DND-41 (cell line): ENCODE results near the gene MYO1D.

Experiments used
- ATAC-seq: fragments of 200-7000 bp; cut with Tn5 transposase; 3 replicates; pipeline ENCODE4 v1.9.1; 2021; ENCODE audit warnings: low read depth; ENCODE audit not compliant: insufficient read depth
- DNase-seq: peaks from one replicate; pipeline ENCODE4 v3.0.0-alpha.2; 2020
- H2AFZ ChIP-seq: 2 replicates; pipeline ENCODE4 v1.6.0; 2012; ENCODE audit warnings: low read depth, low read length
- H3K27ac ChIP-seq: 2 replicates; pipeline ENCODE4 v1.5.1; 2012; ENCODE audit warnings: low read length, inconsistent platforms
- H3K27me3 ChIP-seq: fragments of 200-600 bp; sonication (generic); 2 replicates; pipeline ENCODE4 v1.6.0; 2012; ENCODE audit warnings: low read length, mild to moderate bottlenecking, inconsistent platforms; ENCODE audit not compliant: insufficient read depth, poor library complexity
- H3K36me3 ChIP-seq: 2 replicates; pipeline ENCODE4 v1.5.1; 2012; ENCODE audit warnings: low read length, inconsistent platforms; ENCODE audit not compliant: insufficient read depth
- H3K4me1 ChIP-seq: 2 replicates; pipeline ENCODE4 v1.5.1; 2012; ENCODE audit warnings: mild to moderate bottlenecking, low read length; ENCODE audit not compliant: insufficient read depth
- H3K4me2 ChIP-seq: 2 replicates; pipeline ENCODE4 v1.6.0; 2012; ENCODE audit warnings: mild to moderate bottlenecking, moderate library complexity, low read length, inconsistent platforms; ENCODE audit not compliant: insufficient read depth
- H3K4me3 ChIP-seq, 2 experiments: fragments of 200-600 bp in 1 of 2; shearing (Covaris generic) in 1 of 2; 2 replicates each; pipeline ENCODE4 v1.5.1; 2012 to 2016; ENCODE audit warnings: inconsistent platforms in 2 of 2, low read length in 2 of 2, mild to moderate bottlenecking in 2 of 2, low read depth in 1 of 2, moderate library complexity in 1 of 2
- H3K79me2 ChIP-seq: 2 replicates; pipeline ENCODE4 v1.6.0; 2012; ENCODE audit warnings: low read length, inconsistent platforms; ENCODE audit not compliant: insufficient read depth
- H3K9ac ChIP-seq: 2 replicates; pipeline ENCODE4 v1.6.0; 2012; ENCODE audit warnings: low read depth, mild to moderate bottlenecking, inconsistent platforms, low read length, moderate library complexity
- H3K9me3 ChIP-seq: 2 replicates; pipeline ENCODE4 v1.5.1; 2012; ENCODE audit warnings: low read length, moderate library complexity, mild to moderate bottlenecking, inconsistent platforms; ENCODE audit not compliant: insufficient read depth, severe bottlenecking
- H4K20me1 ChIP-seq: 2 replicates; pipeline ENCODE4 v1.6.0; 2012; ENCODE audit warnings: low read length; ENCODE audit not compliant: insufficient read depth
- EZH2 ChIP-seq: IDR thresholded peaks from 3 replicates; pipeline ENCODE4 v1.6.1; 2012; ENCODE audit warnings: borderline replicate concordance, low read depth, mild to moderate bottlenecking, moderate library complexity, low read length, inconsistent platforms; ENCODE audit not compliant: severe bottlenecking
- TF ChIP-seq, protein P1 (sequence below): IDR thresholded peaks from 2 replicates; pipeline ENCODE4 v1.5.1; 2012; ENCODE audit warnings: borderline replicate concordance, low read length, moderate library complexity, mild to moderate bottlenecking; ENCODE audit not compliant: poor library complexity, severe bottlenecking; ENCODE audit errors: extremely low read depth

MYO1D gene

DNA sequence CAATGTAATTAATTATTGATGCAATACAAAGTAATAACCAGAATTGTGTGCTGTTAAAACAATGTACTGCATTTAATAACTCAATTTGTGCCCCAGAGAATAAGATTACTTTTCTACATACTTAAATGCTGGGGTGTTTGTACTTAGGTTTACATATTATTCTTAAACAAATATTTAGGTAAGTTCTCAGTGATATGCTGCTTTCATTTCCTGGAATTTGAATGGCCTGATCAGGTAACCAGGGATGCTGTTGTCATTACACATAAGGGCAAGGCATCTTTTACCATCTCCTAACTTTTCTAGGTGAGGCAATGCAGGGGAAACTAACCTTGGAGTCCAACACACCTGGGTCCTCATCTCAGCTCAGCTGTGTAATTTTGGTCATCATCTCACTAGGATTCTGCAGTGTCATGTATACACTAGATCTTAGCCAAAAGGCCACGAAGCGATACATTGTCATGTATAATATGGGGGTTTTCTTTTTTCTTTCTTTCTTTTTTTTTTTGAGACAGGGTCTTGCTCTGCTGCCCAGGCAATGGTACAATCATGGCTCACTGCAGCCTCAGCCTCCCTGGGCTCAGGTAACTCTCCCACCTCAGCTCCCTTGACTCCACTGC lies 45.2 kb downstream of the MYO1D start:
- H3K27me3 ChIP-seq = peaks cover 7% of the 10 kb centered on the region
- DNase-seq (no peak), ATAC-seq (no peak)
- no peaks in the 10 kb centered on the region for H3K9me3 ChIP-seq
- no peaks in the 10 kb centered on the region for H3K79me2 ChIP-seq
- no peak overlapping the region for H3K27ac ChIP-seq
- no peaks in the 10 kb centered on the region for H4K20me1 ChIP-seq
- no peak overlapping the region for H3K4me2 ChIP-seq
- no peaks in the 10 kb centered on the region for H3K4me1 ChIP-seq
- no peaks in the 10 kb centered on the region for H3K36me3 ChIP-seq
- no peak overlapping the region for H3K4me3 ChIP-seq
- TF ChIP-seq, protein P1, sequence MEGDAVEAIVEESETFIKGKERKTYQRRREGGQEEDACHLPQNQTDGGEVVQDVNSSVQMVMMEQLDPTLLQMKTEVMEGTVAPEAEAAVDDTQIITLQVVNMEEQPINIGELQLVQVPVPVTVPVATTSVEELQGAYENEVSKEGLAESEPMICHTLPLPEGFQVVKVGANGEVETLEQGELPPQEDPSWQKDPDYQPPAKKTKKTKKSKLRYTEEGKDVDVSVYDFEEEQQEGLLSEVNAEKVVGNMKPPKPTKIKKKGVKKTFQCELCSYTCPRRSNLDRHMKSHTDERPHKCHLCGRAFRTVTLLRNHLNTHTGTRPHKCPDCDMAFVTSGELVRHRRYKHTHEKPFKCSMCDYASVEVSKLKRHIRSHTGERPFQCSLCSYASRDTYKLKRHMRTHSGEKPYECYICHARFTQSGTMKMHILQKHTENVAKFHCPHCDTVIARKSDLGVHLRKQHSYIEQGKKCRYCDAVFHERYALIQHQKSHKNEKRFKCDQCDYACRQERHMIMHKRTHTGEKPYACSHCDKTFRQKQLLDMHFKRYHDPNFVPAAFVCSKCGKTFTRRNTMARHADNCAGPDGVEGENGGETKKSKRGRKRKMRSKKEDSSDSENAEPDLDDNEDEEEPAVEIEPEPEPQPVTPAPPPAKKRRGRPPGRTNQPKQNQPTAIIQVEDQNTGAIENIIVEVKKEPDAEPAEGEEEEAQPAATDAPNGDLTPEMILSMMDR = no peak
- TF ChIP-seq EZH2 = no peak
- H2AFZ ChIP-seq = no peak overlapping the region
- H3K9ac ChIP-seq = no peak overlapping the region

GRCh38 chr17:32831223-32831622 lies 45.7 kb downstream of the MYO1D start:
- Histone ChIP-seq H3K27me3 (peaks cover 5% of the 10 kb centered on the region), H3K9me3 (no peaks in the 10 kb centered on the region), H4K20me1 (no peaks in the 10 kb centered on the region), H3K79me2 (no peaks in the 10 kb centered on the region), H3K27ac (no peak overlapping the region), H3K4me3 (no peak overlapping the region), H3K36me3 (no peaks in the 10 kb centered on the region), H3K9ac (no peak overlapping the region), H2AFZ (no peak overlapping the region), H3K4me1 (no peaks in the 10 kb centered on the region), H3K4me2 (no peak overlapping the region)
- DNase-seq (no peak), ATAC-seq (no peak)
- no peak for TF ChIP-seq EZH2
- TF ChIP-seq, protein P1 = no peak

DNA sequence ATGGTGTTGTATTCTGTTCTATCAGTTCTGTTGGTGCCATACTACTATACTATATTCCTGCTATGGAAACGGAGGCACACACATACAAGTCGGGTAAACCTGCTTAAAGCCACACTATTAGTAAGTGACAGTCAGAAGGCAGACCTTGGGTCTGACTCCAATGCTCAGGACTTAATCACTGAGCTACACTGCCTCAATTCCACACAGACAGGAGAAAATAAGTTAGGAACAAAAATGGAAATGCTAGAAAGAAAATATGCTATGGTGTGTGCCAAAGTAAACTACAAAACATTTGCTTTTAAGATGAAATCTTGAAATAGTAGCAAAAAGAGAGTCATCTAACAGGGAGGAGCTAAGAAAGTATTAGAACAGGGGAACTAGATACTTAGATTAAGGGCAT lies 48.1 kb downstream of the MYO1D start:
- ATAC-seq (no peak), DNase-seq (no peak)
- Histone ChIP-seq H4K20me1 (no peaks in the 10 kb centered on the region), H3K79me2 (no peaks in the 10 kb centered on the region), H3K27me3 (peaks cover 4% of the 10 kb centered on the region), H3K36me3 (no peaks in the 10 kb centered on the region), H3K27ac (no peak overlapping the region), H3K4me3 (no peak overlapping the region), H3K4me1 (no peaks in the 10 kb centered on the region), H3K9me3 (no peaks in the 10 kb centered on the region), H3K4me2 (no peak overlapping the region), H2AFZ (no peak overlapping the region), H3K9ac (no peak overlapping the region)
- no peak for TF ChIP-seq EZH2
- TF ChIP-seq, protein P1 = no peak

- Histone ChIP-seq H3K9me3 (no peaks in the 10 kb centered on the region), H3K79me2 (no peaks in the 10 kb centered on the region), H3K27ac (no peak overlapping the region)
Observed at GRCh38 chr17:32827227-32827626, 49.7 kb downstream of the MYO1D start.

More at GRCh38 chr17:32827227-32827626, 49.7 kb downstream of the MYO1D start:
- Histone ChIP-seq H2AFZ (no peak overlapping the region), H3K36me3 (no peaks in the 10 kb centered on the region), H3K4me3 (no peak overlapping the region), H3K27me3 (peaks cover 4% of the 10 kb centered on the region), H3K9ac (no peak overlapping the region), H3K4me1 (no peaks in the 10 kb centered on the region), H4K20me1 (no peaks in the 10 kb centered on the region), H3K4me2 (no peak overlapping the region)
- no peak for TF ChIP-seq EZH2
- TF ChIP-seq, protein P1 = no peak
- DNase-seq (no peak), ATAC-seq (no peak)
